ENCODE measurements around the gene ZSWIM5.

Gene ZSWIM5

GRCh38 chr1:45008516-45008915, 197.9 kb downstream of the ZSWIM5 start:
- TF ChIP-seq CTCF (IDR thresholded peaks at IDR 0.05; ENCODE audit: low read depth, low read length, missing control alignments): no peak
- H3K4me3 ChIP-seq (ENCODE audit: low read depth, low read length): no peak overlapping the region
- peaks cover 59% of the 10 kb centered on the region for H3K36me3 ChIP-seq (replicated peaks)
- no peak for DNase-seq
- in situ Hi-C loops (cut with HindIII; ENCODE audit: low pct_ligation_motif_present, low sequenced_read_pairs): loop anchor here (25.0 kb wide), 1 partner anchor 304 kb away; no protein-coding TSS in a partner anchor
- no peak overlapping the region for H3K27ac ChIP-seq
- no peaks in the 10 kb centered on the region for H3K27me3 ChIP-seq (replicated peaks)

- no peak for TF ChIP-seq CTCF (IDR thresholded peaks at IDR 0.05; ENCODE audit: low read depth, low read length, missing control alignments)
- Histone ChIP-seq H3K4me3 (ENCODE audit: low read depth, low read length) (no peak overlapping the region), H3K36me3 (replicated peaks) (peaks cover 60% of the 10 kb centered on the region), H3K27ac (no peak overlapping the region), H3K27me3 (replicated peaks) (no peaks in the 10 kb centered on the region)
- no peak for DNase-seq
- in situ Hi-C loops (cut with HindIII; ENCODE audit: low pct_ligation_motif_present, low sequenced_read_pairs): loop anchor here (25.0 kb wide), 1 partner anchor 304 kb away; no protein-coding TSS in a partner anchor
Measured at GRCh38 chr1:45008076-45008475, 198.3 kb downstream of the ZSWIM5 start.

DNA sequence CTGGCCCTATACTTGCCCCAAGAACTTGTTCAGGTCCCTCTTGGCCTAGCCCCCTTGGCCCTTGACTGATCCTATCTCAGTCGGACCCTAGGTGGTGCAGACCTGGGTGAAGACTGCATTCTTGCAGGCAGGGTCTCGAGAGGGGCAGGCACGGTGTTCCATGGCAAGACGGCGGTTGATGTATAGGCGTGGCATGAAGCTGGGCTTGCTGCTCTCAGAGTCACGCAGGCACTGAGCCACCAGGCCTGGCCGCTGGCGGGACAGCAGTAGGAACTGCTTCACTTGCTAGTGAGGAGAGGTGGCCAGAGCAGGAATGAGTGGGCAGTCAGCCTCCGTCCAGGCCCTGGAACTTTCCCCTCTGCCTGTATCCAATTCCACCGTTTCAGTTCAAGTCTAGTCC, 199.1 kb downstream of the ZSWIM5 start:
- no peak overlapping the region for H3K27ac ChIP-seq
- no peaks in the 10 kb centered on the region for H3K27me3 ChIP-seq (replicated peaks)
- in situ Hi-C loops (cut with HindIII; ENCODE audit: low pct_ligation_motif_present, low sequenced_read_pairs): loop anchor here (25.0 kb wide), 1 partner anchor 305 kb away; no protein-coding TSS in a partner anchor
- H3K4me3 ChIP-seq (ENCODE audit: low read depth, low read length): no peak overlapping the region
- peaks cover 68% of the 10 kb centered on the region for H3K36me3 ChIP-seq (replicated peaks)
- DNase-seq: no peak
- TF ChIP-seq CTCF (IDR thresholded peaks at IDR 0.05; ENCODE audit: low read depth, low read length, missing control alignments): no peak

GRCh38 chr1:45005761-45006160, 200.6 kb downstream of the ZSWIM5 start:
- no peak for TF ChIP-seq CTCF (IDR thresholded peaks at IDR 0.05; ENCODE audit: low read depth, low read length, missing control alignments)
- no peak for DNase-seq
- Histone ChIP-seq H3K27me3 (replicated peaks) (no peaks in the 10 kb centered on the region), H3K4me3 (ENCODE audit: low read depth, low read length) (no peak overlapping the region), H3K27ac (no peak overlapping the region), H3K36me3 (replicated peaks) (peaks cover 68% of the 10 kb centered on the region)
- in situ Hi-C loops (cut with HindIII; ENCODE audit: low pct_ligation_motif_present, low sequenced_read_pairs): loop anchor here (25.0 kb wide), 1 partner anchor 307 kb away; no protein-coding TSS in a partner anchor

DNA sequence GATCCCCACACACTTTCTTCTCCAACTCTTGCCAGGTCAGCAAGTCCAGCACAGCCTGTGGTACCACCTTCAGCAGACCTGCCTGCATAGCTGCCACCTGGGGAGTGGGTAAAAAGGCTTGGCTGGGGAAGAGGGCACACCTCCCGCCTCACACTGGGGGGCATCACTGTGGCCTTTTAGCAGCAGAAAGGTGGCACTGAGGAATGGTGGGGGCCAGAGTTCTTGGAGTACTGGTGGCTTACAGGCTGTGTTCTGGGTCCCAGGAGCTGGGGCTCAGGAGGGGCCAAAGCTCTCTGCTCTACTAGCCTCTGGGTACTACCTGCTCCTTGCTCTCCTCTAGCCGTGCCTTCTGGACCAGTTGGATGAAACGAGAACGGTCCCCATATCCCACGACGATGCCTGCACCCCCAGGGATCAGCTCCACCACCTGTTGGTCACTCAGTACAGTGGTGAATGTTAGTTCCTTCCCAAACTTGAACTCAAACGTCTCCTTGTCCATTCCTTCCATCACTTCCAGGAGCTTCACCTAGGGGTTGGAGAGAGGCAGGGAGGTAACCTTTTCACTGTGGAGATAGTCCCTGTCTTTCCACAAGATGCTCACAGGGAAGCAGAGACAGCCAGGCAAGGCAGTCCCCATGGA, 202.0 kb downstream of the ZSWIM5 start:
- DNase-seq: no peak
- Histone ChIP-seq H3K4me3 (ENCODE audit: low read depth, low read length) (no peak overlapping the region), H3K27ac (no peak overlapping the region), H3K27me3 (replicated peaks) (no peaks in the 10 kb centered on the region), H3K36me3 (replicated peaks) (peaks cover 68% of the 10 kb centered on the region)
- in situ Hi-C loops (cut with HindIII; ENCODE audit: low pct_ligation_motif_present, low sequenced_read_pairs): loop anchor here (25.0 kb wide), 1 partner anchor 308 kb away; no protein-coding TSS in a partner anchor
- TF ChIP-seq CTCF (IDR thresholded peaks at IDR 0.05; ENCODE audit: low read depth, low read length, missing control alignments): no peak

All from brain microvascular endothelial cell (primary cell).